ENCODE results near the gene HOGA1. TPM values are rescaled to one million over a fixed set of nuclear protein-coding genes. Genes with fewer than 3 reads are reported as not detected.

The HOGA1 gene
- total and polyA plus RNA-seq, 3 experiments from 2014 or later: not detected

DNA sequence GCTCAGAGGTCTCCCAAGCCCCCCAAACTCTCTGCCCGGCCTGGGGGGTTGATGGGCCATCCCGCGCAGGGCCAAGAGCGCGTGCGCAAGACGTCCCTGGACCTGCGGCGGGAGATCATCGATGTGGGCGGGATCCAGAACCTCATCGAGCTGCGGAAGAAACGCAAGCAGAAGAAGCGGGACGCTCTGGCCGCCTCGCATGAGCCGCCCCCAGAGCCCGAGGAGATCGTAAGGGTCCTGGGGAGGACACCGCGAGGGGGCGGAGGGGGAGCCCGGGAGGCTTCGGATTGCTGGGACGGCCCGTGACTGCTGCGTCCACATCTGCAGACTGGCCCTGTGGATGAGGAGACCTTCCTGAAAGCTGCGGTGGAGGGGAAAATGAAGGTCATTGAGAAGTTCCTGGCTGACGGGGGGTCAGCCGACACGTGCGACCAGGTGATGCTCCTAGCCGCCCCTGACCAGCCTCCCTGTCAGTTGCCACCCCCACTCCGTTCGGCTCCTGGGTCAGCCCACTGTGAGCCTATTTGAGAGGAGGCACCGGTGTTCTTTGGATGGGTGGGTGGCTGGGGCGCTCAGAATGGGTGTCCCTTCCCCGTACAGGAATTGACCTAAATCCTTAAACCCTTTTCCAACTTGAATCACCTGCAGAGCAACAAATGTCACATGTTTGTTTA is 5.9 kb upstream of the HOGA1 start:
- H3K36me3 Mint-ChIP-seq: no peaks in the 10 kb centered on the region
- H3K27ac Mint-ChIP-seq: no peak overlapping the region
- H3K4me3 Mint-ChIP-seq: no peak overlapping the region
- H3K9me3 ChIP-seq (ENCODE audit: low read length): no peaks in the 10 kb centered on the region
- no peak for DNase-seq
- peaks cover 0 to 5% of the 10 kb centered on the region in 2 donors for H3K27me3 Mint-ChIP-seq
- H3K4me3 ChIP-seq (ENCODE audit: low read length): no peak overlapping the region
- no peaks in the 10 kb centered on the region for H3K4me1 ChIP-seq (ENCODE audit: insufficient read depth, low read length)
- H3K4me1 Mint-ChIP-seq: no peaks in the 10 kb centered on the region
- H3K27ac ChIP-seq (ENCODE audit: low read depth, low read length): no peak overlapping the region
- H3K27me3 ChIP-seq (ENCODE audit: insufficient read depth, low read length, poor library complexity, severe bottlenecking): no peaks in the 10 kb centered on the region
- ChIA-PET CTCF (no interaction called here), POLR2A (interaction anchor here (0.6 kb wide), 1 partner anchor 9 kb away, joined by 3 read pairs; no protein-coding TSS in a partner anchor)
- no peaks in the 10 kb centered on the region for H3K36me3 ChIP-seq (ENCODE audit: insufficient read depth, low read length)
- no peaks in the 10 kb centered on the region for H3K9me3 Mint-ChIP-seq

DNA sequence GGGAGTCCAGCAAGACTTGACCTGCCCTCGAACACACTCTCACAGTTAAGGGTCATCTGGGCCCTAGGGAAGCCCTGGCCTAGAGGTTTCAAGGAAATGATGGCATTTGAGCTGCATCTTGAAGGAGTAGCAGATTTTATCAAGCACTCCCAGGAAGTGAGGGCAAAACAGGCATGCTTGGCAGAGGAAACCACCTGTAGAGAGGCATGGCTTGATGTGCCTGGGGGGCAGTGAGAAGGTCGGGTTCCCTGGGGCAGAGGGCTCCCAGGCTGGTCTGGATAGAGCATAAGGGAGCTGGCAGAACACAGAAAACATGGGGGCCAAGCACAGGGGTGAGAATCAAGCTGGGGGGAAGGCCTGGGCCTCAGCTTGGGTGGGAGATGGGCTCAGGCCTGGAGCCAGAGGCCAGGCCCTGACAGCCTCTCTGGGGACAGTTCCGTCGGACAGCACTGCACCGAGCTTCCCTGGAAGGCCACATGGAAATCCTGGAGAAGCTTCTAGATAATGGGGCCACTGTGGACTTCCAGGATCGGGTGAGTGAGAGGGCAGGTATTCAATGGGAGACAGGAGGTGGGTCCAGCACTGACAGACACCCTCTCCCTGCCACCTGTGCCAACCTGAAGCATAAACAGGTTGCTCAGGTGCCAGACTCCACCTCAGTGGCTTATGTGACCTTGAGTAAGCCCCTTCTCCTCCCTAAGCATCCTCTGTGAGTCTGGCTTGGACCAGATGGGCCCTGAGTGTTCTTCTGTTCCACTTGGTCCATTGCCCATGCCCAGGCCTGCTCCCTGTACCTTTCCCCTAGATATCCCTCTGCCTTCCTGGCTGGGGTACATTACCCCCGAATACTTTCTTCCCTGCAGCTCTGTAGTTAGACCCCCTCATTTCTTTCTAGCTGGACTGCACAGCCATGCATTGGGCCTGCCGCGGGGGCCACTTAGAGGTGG is 3.5 kb upstream of the HOGA1 start:
- Histone ChIP-seq H3K36me3 (ENCODE audit: insufficient read depth, low read length) (no peaks in the 10 kb centered on the region), H3K4me1 (ENCODE audit: insufficient read depth, low read length) (no peaks in the 10 kb centered on the region), H3K4me3 (ENCODE audit: low read length) (no peak overlapping the region), H3K27me3 (ENCODE audit: insufficient read depth, low read length, poor library complexity, severe bottlenecking) (no peaks in the 10 kb centered on the region), H3K9me3 (ENCODE audit: low read length) (no peaks in the 10 kb centered on the region), H3K27ac (ENCODE audit: low read depth, low read length) (no peak overlapping the region)
- H3K27me3 Mint-ChIP-seq: peaks cover 0 to 5% of the 10 kb centered on the region in 2 donors
- H3K4me1 Mint-ChIP-seq: no peaks in the 10 kb centered on the region
- no peak overlapping the region for H3K4me3 Mint-ChIP-seq
- DNase-seq: no peak
- POLR2A ChIA-PET: no interaction called here
- CTCF ChIA-PET: interaction anchor here (2.0 kb wide), 1 partner anchor 8 kb away, joined by 7 read pairs; the partner anchor contains the start of gene ANKRD2
- no peak overlapping the region for H3K27ac Mint-ChIP-seq
- H3K36me3 Mint-ChIP-seq: no peaks in the 10 kb centered on the region
- no peaks in the 10 kb centered on the region for H3K9me3 Mint-ChIP-seq

DNA sequence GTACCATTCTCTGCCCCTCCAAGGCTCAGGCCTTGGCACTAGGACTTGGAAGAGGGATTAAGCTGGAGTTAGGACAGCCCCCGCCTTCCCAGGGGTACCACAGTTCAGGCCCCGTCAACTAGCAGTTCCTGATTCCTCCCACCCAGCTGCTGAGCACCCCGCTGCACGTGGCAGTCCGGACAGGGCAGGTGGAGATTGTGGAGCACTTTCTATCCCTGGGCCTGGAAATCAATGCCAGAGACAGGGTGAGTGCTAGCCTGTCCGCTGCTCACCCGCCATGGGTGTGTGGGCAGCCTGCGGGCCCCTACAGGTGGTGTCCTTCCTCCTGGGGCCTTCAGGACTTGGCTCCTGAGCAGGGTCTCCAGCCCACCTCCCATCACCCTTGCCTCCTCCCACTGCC is 2.0 kb upstream of the HOGA1 start:
- H3K4me1 Mint-ChIP-seq: no peaks in the 10 kb centered on the region
- CTCF ChIA-PET: no interaction called here
- POLR2A ChIA-PET: no interaction called here
- Histone ChIP-seq H3K27ac (ENCODE audit: low read depth, low read length) (no peak overlapping the region), H3K36me3 (ENCODE audit: insufficient read depth, low read length) (no peaks in the 10 kb centered on the region), H3K4me3 (ENCODE audit: low read length) (no peak overlapping the region), H3K9me3 (ENCODE audit: low read length) (no peaks in the 10 kb centered on the region), H3K27me3 (ENCODE audit: insufficient read depth, low read length, poor library complexity, severe bottlenecking) (no peaks in the 10 kb centered on the region), H3K4me1 (ENCODE audit: insufficient read depth, low read length) (no peaks in the 10 kb centered on the region)
- H3K36me3 Mint-ChIP-seq: no peaks in the 10 kb centered on the region
- DNase-seq: no peak
- no peaks in the 10 kb centered on the region for H3K9me3 Mint-ChIP-seq
- H3K27me3 Mint-ChIP-seq: peaks cover 0 to 5% of the 10 kb centered on the region in 2 donors
- H3K4me3 Mint-ChIP-seq: no peak overlapping the region
- no peak overlapping the region for H3K27ac Mint-ChIP-seq

- no peaks in the 10 kb centered on the region for H3K9me3 ChIP-seq (ENCODE audit: low read length)
- no peaks in the 10 kb centered on the region for H3K9me3 Mint-ChIP-seq
- H3K27ac ChIP-seq (ENCODE audit: low read depth, low read length): no peak overlapping the region
- H3K36me3 ChIP-seq (ENCODE audit: insufficient read depth, low read length): no peaks in the 10 kb centered on the region
- no peak for DNase-seq
- H3K27ac Mint-ChIP-seq: peak overlapping the region in 1 of 8 donors; percentile 78
- H3K27me3 Mint-ChIP-seq: peaks cover 0 to 5% of the 10 kb centered on the region in 2 donors
- no peaks in the 10 kb centered on the region for H3K4me1 ChIP-seq (ENCODE audit: insufficient read depth, low read length)
- H3K4me3 Mint-ChIP-seq: no peak overlapping the region
- H3K27me3 ChIP-seq (ENCODE audit: insufficient read depth, low read length, poor library complexity, severe bottlenecking): no peaks in the 10 kb centered on the region
- H3K4me1 Mint-ChIP-seq: no peaks in the 10 kb centered on the region
- ChIA-PET POLR2A (no interaction called here), CTCF (interaction anchor here (1.2 kb wide), 1 partner anchor 11 kb away, joined by 6 read pairs; the partner anchor contains the start of gene ANKRD2)
- no peak overlapping the region for H3K4me3 ChIP-seq (ENCODE audit: low read length)
- H3K36me3 Mint-ChIP-seq: no peaks in the 10 kb centered on the region
These were observed 713 bp upstream of the HOGA1 start for GRCh38 chr10:97583476-97583875.

- POLR2A ChIA-PET: interaction anchor here (1.1 kb wide), 1 partner anchor 9 kb away, joined by 3 read pairs; no protein-coding TSS in a partner anchor
- peak overlapping the region in 2 of 8 donors; percentile 60 to 61 for H3K27ac Mint-ChIP-seq
- H3K36me3 ChIP-seq (ENCODE audit: insufficient read depth, low read length): no peaks in the 10 kb centered on the region
- no peaks in the 10 kb centered on the region for H3K27me3 Mint-ChIP-seq
- CTCF ChIA-PET: interaction anchor here (1.2 to 1.5 kb wide), 2 partner anchors 13 kb away, joined by 3 to 6 read pairs; partner anchors contain the start of gene ANKRD2
- H3K9me3 ChIP-seq (ENCODE audit: low read length): no peaks in the 10 kb centered on the region
- H3K27ac ChIP-seq (ENCODE audit: low read depth, low read length): no peak overlapping the region
- no peaks in the 10 kb centered on the region for H3K4me1 Mint-ChIP-seq
- DNase-seq: no peak
- H3K27me3 ChIP-seq (ENCODE audit: insufficient read depth, low read length, poor library complexity, severe bottlenecking): no peaks in the 10 kb centered on the region
- H3K4me3 Mint-ChIP-seq: no peak overlapping the region
- H3K4me1 ChIP-seq (ENCODE audit: insufficient read depth, low read length): no peaks in the 10 kb centered on the region
- no peaks in the 10 kb centered on the region for H3K9me3 Mint-ChIP-seq
- no peaks in the 10 kb centered on the region for H3K36me3 Mint-ChIP-seq
- H3K4me3 ChIP-seq (ENCODE audit: low read length): no peak overlapping the region
These were observed 729 bp downstream of the HOGA1 start for GRCh38 chr10:97584798-97585438.

GRCh38 chr10:97585439-97585811 is 1.2 kb downstream of the HOGA1 start:
- no peaks in the 10 kb centered on the region for H3K4me1 ChIP-seq (ENCODE audit: insufficient read depth, low read length)
- ChIA-PET POLR2A (interaction anchor here (1.1 kb wide), 1 partner anchor 9 kb away, joined by 3 read pairs; no protein-coding TSS in a partner anchor), CTCF (interaction anchor here (1.5 kb wide), 1 partner anchor 14 kb away, joined by 3 read pairs; no protein-coding TSS in a partner anchor)
- Mint-ChIP-seq H3K27ac (peak overlapping the region in 1 of 8 donors; percentile 37), H3K4me3 (no peak overlapping the region), H3K4me1 (peaks cover 0 to 3% (median 0%) of the 10 kb centered on the region in 3 donors), H3K27me3 (no peaks in the 10 kb centered on the region), H3K36me3 (no peaks in the 10 kb centered on the region), H3K9me3 (no peaks in the 10 kb centered on the region)
- no peak overlapping the region for H3K4me3 ChIP-seq (ENCODE audit: low read length)
- H3K9me3 ChIP-seq (ENCODE audit: low read length): no peaks in the 10 kb centered on the region
- no peak overlapping the region for H3K27ac ChIP-seq (ENCODE audit: low read depth, low read length)
- no peak for DNase-seq
- H3K36me3 ChIP-seq (ENCODE audit: insufficient read depth, low read length): no peaks in the 10 kb centered on the region
- no peaks in the 10 kb centered on the region for H3K27me3 ChIP-seq (ENCODE audit: insufficient read depth, low read length, poor library complexity, severe bottlenecking)

- Histone ChIP-seq H3K27ac (ENCODE audit: low read depth, low read length) (no peak overlapping the region), H3K27me3 (ENCODE audit: insufficient read depth, low read length, poor library complexity, severe bottlenecking) (no peaks in the 10 kb centered on the region), H3K4me1 (ENCODE audit: insufficient read depth, low read length) (no peaks in the 10 kb centered on the region), H3K36me3 (ENCODE audit: insufficient read depth, low read length) (no peaks in the 10 kb centered on the region), H3K4me3 (ENCODE audit: low read length) (no peak overlapping the region), H3K9me3 (ENCODE audit: low read length) (no peaks in the 10 kb centered on the region)
- DNase-seq: no peak
- Mint-ChIP-seq H3K27ac (peak overlapping the region in 1 of 8 donors; percentile 63), H3K9me3 (no peaks in the 10 kb centered on the region), H3K4me3 (no peak overlapping the region), H3K27me3 (peaks cover 0 to 3% of the 10 kb centered on the region in 2 donors), H3K4me1 (peaks cover 0 to 5% (median 2%) of the 10 kb centered on the region in 3 donors), H3K36me3 (no peaks in the 10 kb centered on the region)
- ChIA-PET CTCF (no interaction called here), POLR2A (no interaction called here)
These were observed 3.0 kb downstream of the HOGA1 start for GRCh38 chr10:97587183-97587582.
